OCI-LY1 (cell line): ENCODE data around the gene PDPR.
"Not testable (repeated sequence)": the region's sequence is repeated elsewhere in the genome, so short reads cannot be mapped to it uniquely, and the experiment has no call there.

ENCODE experiments used
- H2AFZ ChIP-seq: fragments of 200-600 bp; sonication (generic), shearing (Covaris generic); 2 replicates; pipeline ENCODE4 v1.6.0; 2014; ENCODE audit warnings: antibody characterized with exemption, mild to moderate bottlenecking, low read length
- H3F3A ChIP-seq: fragments of 200-600 bp; sonication (generic), shearing (Covaris generic); 2 replicates; pipeline ENCODE4 v1.6.0; 2014; ENCODE audit warnings: mild to moderate bottlenecking, antibody characterized with exemption, low read length, moderate library complexity; ENCODE audit not compliant: insufficient read depth
- H3K27ac ChIP-seq: fragments of 200-600 bp; sonication (generic); 2 replicates; pipeline ENCODE4 v1.5.1; 2014; ENCODE audit warnings: low read length, mixed run types, mild to moderate bottlenecking, low read depth; ENCODE audit not compliant: poor library complexity, severe bottlenecking
- H3K27me3 ChIP-seq: fragments of 200-600 bp; sonication (generic); 2 replicates; pipeline ENCODE4 v1.6.0; 2014; ENCODE audit warnings: antibody characterized with exemption, mild to moderate bottlenecking, low read length, moderate library complexity; ENCODE audit not compliant: insufficient read depth
- H3K36me3 ChIP-seq: fragments of 200-600 bp; sonication (generic); 2 replicates; pipeline ENCODE4 v1.6.1; 2014; ENCODE audit warnings: mild to moderate bottlenecking, antibody characterized with exemption, low read length, moderate library complexity, mixed read lengths; ENCODE audit not compliant: insufficient read depth
- H3K4me1 ChIP-seq: fragments of 200-600 bp; sonication (generic); 2 replicates; pipeline ENCODE4 v1.5.1; 2014; ENCODE audit warnings: mild to moderate bottlenecking, low read length, moderate library complexity; ENCODE audit not compliant: insufficient read depth, severe bottlenecking
- H3K4me2 ChIP-seq: fragments of 200-600 bp; sonication (generic), shearing (Covaris generic); 2 replicates; pipeline ENCODE4 v1.6.1; 2014; ENCODE audit warnings: low read length
- H3K4me3 ChIP-seq: fragments of 200-600 bp; sonication (generic); 2 replicates; pipeline ENCODE4 v1.5.1; 2014; ENCODE audit warnings: low read length, low read depth, mild to moderate bottlenecking, mixed read lengths; ENCODE audit not compliant: poor library complexity, severe bottlenecking
- H3K79me2 ChIP-seq: fragments of 200-600 bp; shearing (Covaris generic); 2 replicates; pipeline ENCODE4 v1.6.1; 2016; ENCODE audit warnings: mixed run types, low read length, mixed read lengths; ENCODE audit not compliant: insufficient read depth
- H3K9ac ChIP-seq: fragments of 200-600 bp; sonication (generic), shearing (Covaris generic); 2 replicates; pipeline ENCODE4 v1.6.1; 2014; ENCODE audit warnings: mild to moderate bottlenecking, low read length, mixed read lengths
- H3K9me2 ChIP-seq: fragments of 200-600 bp; sonication (generic), shearing (Covaris generic); 2 replicates; pipeline ENCODE4 v1.6.1; 2014; ENCODE audit warnings: low read depth, mild to moderate bottlenecking, low read length, mixed read lengths
- H3K9me3 ChIP-seq: fragments of 200-600 bp; shearing (Covaris generic); 2 replicates; pipeline ENCODE4 v1.6.1; 2014; ENCODE audit warnings: low read length, mixed read lengths
- H4K20me1 ChIP-seq: fragments of 200-600 bp; sonication (generic), shearing (Covaris generic); 2 replicates; pipeline ENCODE4 v1.6.0; 2016; ENCODE audit warnings: mild to moderate bottlenecking, low read length; ENCODE audit not compliant: insufficient read depth

The PDPR gene

DNA sequence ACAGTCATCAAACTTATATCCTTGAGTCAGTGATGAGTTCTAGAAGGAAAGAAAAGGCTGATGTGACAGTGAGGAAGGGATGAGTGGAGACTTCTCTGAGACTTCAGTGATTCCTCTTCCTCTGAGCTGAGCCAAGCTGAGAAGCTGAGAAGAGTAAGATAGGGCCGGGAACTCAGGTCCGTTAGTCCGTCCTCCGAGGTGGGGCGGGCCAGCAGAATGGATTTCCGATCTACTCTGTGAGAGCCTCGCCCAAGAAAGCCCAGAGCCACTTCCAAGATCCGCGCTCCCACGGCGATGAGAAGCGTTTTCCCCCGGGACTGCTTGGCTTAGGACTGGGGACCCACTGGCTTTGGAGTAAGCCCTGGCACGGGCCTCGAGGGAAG is 542 bp upstream of the PDPR start:
- H3K4me3 ChIP-seq: peak overlapping the region; percentile 81
- not testable (repeated sequence) for H3K4me1 ChIP-seq, H3K36me3 ChIP-seq, H3F3A ChIP-seq, H4K20me1 ChIP-seq, H3K27ac ChIP-seq, H3K27me3 ChIP-seq, H3K9me2 ChIP-seq, H3K9ac ChIP-seq, H2AFZ ChIP-seq, H3K9me3 ChIP-seq, H3K79me2 ChIP-seq
- peak overlapping the region; percentile 37; the same call in 1 of the 2 replicates for H3K4me2 ChIP-seq

DNA sequence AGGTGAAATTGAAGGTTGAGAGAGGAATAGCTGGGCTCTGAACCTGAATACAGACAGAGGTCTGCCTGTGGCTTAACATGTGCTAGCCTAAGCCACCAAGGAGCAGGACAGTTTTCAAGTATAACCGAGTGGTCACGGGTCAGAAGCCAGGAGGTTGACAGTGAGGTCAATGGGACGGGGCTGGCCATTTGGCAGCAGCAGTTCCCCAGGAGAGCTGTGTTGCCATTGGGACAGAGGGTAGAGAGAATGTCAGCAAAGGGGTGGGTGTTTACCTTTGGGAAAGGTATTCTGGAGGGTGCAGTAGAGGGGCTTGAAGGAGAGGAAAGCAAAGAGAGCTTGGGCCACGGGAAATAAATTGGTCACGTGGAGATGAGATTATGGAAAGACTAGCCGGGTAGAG is 4.2 kb downstream of the PDPR start:
- H3K9ac ChIP-seq, H3K4me3 ChIP-seq, H3K4me1 ChIP-seq, H3K9me3 ChIP-seq, H3K27ac ChIP-seq, H3K9me2 ChIP-seq, H3K4me2 ChIP-seq, H3F3A ChIP-seq, H2AFZ ChIP-seq, H3K79me2 ChIP-seq, H3K27me3 ChIP-seq, H4K20me1 ChIP-seq: not testable (repeated sequence)
- peaks cover 15% of the 10 kb centered on the region for H3K36me3 ChIP-seq

DNA sequence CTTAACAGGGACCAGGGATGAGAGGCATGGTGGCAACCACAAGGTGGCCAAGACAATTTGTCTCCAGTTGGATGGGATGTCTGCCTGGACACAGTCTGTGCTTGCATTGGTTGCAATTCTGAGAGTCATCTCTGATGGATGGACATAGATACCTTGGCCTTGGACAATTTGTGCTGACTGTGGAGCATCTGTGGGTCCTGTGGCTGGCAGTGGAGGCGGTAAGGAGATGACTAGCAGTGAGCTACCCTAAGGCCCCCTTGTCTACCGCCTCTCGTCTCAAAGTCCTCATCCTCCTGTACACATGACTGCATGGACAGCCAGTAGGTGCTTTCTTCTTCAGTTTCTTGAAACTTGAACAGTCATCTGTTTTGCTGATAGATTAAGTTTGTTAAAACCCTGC is 4.6 kb downstream of the PDPR start:
- H3K27me3 ChIP-seq, H3K4me1 ChIP-seq, H3K4me3 ChIP-seq, H2AFZ ChIP-seq, H4K20me1 ChIP-seq, H3K9me2 ChIP-seq, H3K9me3 ChIP-seq, H3K27ac ChIP-seq, H3K9ac ChIP-seq, H3F3A ChIP-seq, H3K79me2 ChIP-seq, H3K4me2 ChIP-seq: not testable (repeated sequence)
- peaks cover 19% of the 10 kb centered on the region for H3K36me3 ChIP-seq

DNA sequence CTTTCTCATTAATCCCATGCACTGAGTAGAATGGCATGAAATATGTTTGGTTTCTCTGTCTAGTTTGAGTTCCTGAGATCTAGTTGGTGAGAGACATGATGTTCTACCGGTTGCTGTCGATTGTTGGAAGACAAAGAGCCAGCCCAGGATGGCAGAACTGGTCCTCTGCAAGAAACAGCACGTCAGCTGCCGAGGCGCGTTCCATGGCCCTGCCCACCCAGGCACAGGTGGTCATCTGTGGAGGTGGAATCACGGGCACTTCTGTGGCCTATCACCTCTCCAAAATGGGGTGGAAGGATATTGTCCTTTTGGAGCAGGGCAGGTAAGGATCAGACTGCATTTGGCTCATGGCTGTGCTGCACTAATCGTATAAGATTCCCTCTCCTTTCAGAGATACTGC is 6.3 kb downstream of the PDPR start:
- H3K4me1 ChIP-seq, H3K79me2 ChIP-seq, H3K9me3 ChIP-seq, H3K4me2 ChIP-seq, H3K9ac ChIP-seq, H3K27ac ChIP-seq, H3K9me2 ChIP-seq, H4K20me1 ChIP-seq, H2AFZ ChIP-seq, H3K27me3 ChIP-seq, H3F3A ChIP-seq, H3K4me3 ChIP-seq: not testable (repeated sequence)
- H3K36me3 ChIP-seq: peaks cover 27% of the 10 kb centered on the region

DNA sequence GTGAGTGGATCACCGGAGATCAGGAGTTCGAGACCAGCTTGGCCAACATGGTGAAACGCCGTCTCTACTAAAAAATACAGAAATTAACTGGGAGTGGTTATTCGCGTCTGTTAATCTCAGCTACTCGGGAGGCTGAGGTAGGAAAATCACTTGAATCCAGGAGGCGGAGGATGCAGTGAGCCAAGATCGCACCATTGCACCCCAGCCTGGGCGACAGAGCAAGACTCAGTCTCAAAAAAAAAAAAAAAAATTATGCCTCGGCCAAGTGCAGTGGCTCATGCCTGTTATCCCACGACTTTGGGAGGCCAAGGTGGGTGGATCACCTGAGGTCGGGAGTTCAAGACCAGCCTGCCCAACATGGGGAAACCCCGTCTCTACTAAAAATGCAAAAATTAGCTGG is 9.7 kb downstream of the PDPR start:
- not testable (repeated sequence) for H3K79me2 ChIP-seq, H3K9me2 ChIP-seq
- H3K36me3 ChIP-seq: peaks cover 54% of the 10 kb centered on the region

DNA sequence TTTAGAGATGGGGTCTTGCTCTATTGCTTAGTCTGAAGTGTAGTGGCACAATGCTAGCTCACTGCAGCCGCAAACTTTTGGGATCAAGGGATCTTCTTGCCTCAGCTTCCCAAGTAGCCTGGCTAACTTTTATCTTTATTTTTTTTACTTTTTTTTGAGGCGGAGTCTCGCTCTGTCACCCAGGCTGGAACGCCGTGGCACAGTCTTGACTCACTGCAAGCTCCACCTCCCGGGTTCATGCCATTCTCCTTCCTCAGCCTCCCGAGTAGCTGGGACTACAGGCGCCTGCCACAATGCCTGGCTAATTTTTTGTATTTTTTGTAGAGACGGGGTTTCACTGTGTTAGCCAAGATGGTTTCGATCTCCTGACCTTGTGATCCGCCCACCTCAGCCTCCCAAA is 12.1 kb downstream of the PDPR start:
- not testable (repeated sequence) for H3K27ac ChIP-seq, H3K27me3 ChIP-seq, H3K4me2 ChIP-seq, H3K9me2 ChIP-seq, H3K9ac ChIP-seq, H3F3A ChIP-seq, H3K4me3 ChIP-seq, H3K4me1 ChIP-seq, H2AFZ ChIP-seq, H4K20me1 ChIP-seq, H3K79me2 ChIP-seq, H3K9me3 ChIP-seq
- H3K36me3 ChIP-seq: peaks cover 72% of the 10 kb centered on the region

More for the DNA sequence above, 9.7 kb downstream of the PDPR start:
- H2AFZ ChIP-seq, H4K20me1 ChIP-seq, H3K4me2 ChIP-seq, H3K4me1 ChIP-seq, H3K9ac ChIP-seq, H3K9me3 ChIP-seq, H3K27ac ChIP-seq, H3K4me3 ChIP-seq, H3F3A ChIP-seq, H3K27me3 ChIP-seq: not testable (repeated sequence)

DNA sequence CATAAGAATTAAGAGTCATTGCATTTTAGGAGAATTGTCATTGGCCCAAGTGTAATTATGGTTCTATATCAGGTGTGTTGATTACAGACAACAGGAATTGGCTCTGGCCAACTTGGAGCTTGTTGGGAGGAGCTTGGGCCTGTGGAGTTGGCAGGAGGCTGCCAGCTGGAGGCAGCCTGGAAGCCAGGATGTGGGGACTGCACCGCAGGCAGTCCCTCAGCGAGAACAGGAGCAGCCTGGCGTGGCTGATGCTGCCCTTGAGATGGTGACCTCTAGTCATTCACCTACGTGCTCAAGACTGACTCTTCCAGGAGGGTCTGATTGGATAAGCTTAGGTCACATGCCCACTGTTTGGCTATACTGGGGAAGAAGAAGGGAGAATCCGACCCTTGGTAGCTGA is 13.6 kb downstream of the PDPR start:
- H3K79me2 ChIP-seq, H3K4me2 ChIP-seq, H2AFZ ChIP-seq, H4K20me1 ChIP-seq, H3K9me2 ChIP-seq, H3K27me3 ChIP-seq, H3K9me3 ChIP-seq, H3F3A ChIP-seq, H3K9ac ChIP-seq, H3K4me3 ChIP-seq, H3K4me1 ChIP-seq, H3K27ac ChIP-seq: not testable (repeated sequence)
- H3K36me3 ChIP-seq: peaks cover 70% of the 10 kb centered on the region

DNA sequence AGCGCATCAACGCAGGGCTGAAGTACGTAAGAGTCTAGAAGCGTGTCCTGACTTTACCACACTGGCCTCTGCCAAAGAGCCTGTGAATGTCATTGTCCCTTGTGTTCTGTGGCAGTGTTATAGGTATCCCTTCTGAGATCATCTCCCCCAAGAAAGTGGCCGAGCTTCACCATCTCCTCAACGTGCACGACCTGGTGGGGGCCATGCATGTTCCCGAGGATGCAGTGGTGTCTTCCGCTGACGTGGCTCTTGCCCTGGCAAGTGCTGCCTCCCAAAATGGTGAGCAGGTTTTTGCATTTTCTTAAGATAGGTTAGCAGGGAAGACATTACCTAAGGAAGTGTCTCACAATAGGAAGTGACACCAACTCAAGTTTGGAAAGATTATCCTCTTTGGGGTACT is 14.7 kb downstream of the PDPR start:
- H3F3A ChIP-seq, H3K4me3 ChIP-seq, H3K4me1 ChIP-seq, H3K9me2 ChIP-seq, H3K9ac ChIP-seq, H3K79me2 ChIP-seq, H3K9me3 ChIP-seq, H2AFZ ChIP-seq, H3K4me2 ChIP-seq, H4K20me1 ChIP-seq, H3K27me3 ChIP-seq, H3K27ac ChIP-seq: not testable (repeated sequence)
- peaks cover 70% of the 10 kb centered on the region for H3K36me3 ChIP-seq
